GM03348 (cell line): Measurements from ENCODE around the gene HTD2.

Experiments used
- DNase-seq: peaks from one replicate; pipeline ENCODE4 v3.0.0; 2012; ENCODE audit warnings: low spot score

The HTD2 gene

DNA sequence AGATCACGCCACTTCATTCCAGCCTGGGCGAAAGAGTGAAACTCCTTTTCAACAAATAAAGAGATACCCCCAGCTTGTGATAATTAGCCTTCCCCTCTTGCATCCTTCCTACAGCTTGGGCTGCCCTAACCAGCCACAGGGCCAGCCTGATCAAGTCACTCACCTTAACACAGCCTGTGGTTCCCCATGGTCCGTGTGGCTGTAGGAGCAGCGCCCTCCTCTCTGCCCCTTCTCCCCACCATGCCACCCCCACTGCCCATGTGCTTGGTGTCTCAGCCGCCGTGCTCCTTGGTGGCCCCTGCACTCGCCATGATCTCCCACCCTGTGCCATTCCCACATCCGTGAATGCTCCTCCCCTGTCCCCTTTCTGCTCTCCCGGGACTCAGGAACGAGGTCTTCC, 13.5 kb upstream of the HTD2 start:
- DNase-seq: no peak

GRCh38 chr3:58293516-58293915, 12.8 kb upstream of the HTD2 start:
- DNase-seq: no peak

- DNase-seq: no peak
Observed at GRCh38 chr3:58296269-58296668, 10.1 kb upstream of the HTD2 start.

GRCh38 chr3:58296843-58297242, 9.5 kb upstream of the HTD2 start:
- no peak for DNase-seq

DNA sequence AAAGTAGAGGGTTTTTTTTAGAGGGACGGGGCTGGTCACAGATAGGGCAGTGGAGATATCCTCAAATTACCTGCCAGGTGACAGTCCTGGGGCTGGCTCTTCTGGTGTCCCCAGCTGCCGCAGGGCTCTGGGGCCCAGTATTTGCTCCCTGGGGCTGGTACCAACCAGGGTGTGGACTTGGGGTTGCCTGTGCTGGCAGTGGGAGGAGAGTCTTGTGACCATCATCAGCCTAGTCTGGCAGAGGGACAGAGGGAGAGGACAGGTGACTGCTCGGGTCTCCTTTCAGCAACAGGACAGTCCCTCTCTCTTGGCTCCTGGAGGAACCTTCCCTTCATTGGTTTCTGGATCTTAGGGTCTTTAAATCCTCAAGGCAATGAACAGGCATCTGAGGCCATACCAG, 8.1 kb upstream of the HTD2 start:
- DNase-seq: no peak

- DNase-seq: no peak
Observed at GRCh38 chr3:58299075-58299474, 7.2 kb upstream of the HTD2 start.

DNA sequence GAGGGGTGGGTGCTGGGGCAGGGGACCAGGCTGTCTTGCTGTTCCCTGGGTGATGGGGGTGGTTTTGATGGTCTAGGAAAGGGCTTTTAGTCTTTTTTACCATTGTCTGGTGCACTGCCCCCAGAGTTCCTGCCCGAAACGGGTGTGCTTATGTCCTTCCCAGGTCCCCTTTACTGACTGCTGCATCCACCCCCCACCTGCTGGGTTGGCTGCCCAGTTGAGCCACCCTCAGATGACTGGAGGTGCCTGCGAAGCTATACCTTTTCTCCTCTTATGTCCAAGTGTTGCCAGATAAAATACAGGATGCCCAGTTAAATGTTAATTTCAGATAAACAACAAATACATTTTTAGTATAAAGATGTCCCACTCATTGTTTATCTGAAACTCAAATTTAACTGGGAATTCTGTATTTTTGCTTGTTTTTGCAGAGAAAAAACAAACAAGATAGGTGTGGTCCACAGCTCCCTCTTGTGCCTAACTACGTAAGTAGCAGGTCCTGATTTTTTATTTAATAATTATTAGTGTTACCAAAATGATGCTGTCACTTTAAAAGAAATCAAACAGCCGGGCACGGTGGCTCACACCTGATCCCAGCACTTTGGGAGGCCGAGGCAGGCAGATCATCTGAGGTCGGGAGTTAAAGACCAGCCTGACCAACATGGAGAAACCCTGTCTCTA, 6.3 kb upstream of the HTD2 start:
- peak; percentile 63 for DNase-seq

DNA sequence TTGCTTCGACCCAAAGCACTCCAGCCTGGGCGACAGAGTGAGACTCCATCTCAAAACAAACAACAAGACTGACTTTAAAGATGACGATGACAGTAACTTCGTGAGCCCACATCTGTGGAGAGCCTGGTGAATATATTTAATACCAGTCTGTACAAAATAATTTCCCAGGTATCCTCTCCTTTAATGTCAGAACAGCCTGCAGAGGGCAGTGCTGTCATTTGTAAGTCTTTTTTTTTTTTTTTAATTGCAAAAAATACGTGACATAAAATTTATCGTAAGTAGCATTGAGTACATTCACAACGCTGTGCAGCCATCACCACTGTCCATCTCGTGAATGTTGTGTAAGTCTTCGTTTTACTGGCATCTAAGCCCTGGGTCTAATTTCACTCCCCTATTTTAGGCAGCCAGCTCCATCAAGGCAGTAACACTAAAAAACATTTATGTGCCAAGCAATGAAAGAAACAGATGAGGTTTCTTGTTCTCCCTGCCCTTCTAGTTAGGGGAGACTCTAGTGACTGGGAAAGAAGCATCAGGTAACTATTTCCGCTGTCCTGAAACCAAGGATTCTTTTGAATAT, 1.4 kb downstream of the HTD2 start:
- peak; percentile 46 for DNase-seq

- peak; percentile 13 for DNase-seq
Observed at GRCh38 chr3:58308728-58309127, 2.4 kb downstream of the HTD2 start.

GRCh38 chr3:58317811-58318210, 11.5 kb downstream of the HTD2 start:
- no peak for DNase-seq

- no peak for DNase-seq
Observed at GRCh38 chr3:58321791-58322190, 15.5 kb downstream of the HTD2 start.

- no peak for DNase-seq
Observed at GRCh38 chr3:58322793-58323192, 16.5 kb downstream of the HTD2 start.

GRCh38 chr3:58323529-58324390, 17.4 kb downstream of the HTD2 start:
- DNase-seq: no peak

GRCh38 chr3:58324391-58325390, 18.4 kb downstream of the HTD2 start:
- no peak for DNase-seq

DNA sequence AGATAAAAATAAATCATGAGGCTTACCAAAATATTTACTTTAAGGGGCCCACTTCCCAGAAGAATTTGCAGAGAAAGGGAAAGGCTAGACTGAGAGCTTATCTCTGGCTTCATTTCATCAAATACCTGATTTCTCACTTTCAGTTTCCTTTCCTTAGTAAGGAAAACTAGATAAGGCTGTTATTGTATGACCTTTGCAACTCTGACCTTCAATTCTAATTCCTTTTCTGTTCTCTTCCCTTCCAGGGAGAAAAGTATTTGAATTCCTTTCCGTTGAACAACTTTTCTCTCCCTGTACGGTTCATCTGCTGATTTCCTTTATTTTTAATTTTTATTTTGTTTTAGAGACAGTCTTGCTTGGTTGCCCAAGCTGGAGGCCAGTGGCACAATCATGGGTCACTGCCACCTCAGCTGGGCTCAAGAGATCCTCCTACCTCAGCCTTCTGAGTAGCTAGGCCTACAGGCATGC, 19.2 kb downstream of the HTD2 start:
- no peak for DNase-seq

DNA sequence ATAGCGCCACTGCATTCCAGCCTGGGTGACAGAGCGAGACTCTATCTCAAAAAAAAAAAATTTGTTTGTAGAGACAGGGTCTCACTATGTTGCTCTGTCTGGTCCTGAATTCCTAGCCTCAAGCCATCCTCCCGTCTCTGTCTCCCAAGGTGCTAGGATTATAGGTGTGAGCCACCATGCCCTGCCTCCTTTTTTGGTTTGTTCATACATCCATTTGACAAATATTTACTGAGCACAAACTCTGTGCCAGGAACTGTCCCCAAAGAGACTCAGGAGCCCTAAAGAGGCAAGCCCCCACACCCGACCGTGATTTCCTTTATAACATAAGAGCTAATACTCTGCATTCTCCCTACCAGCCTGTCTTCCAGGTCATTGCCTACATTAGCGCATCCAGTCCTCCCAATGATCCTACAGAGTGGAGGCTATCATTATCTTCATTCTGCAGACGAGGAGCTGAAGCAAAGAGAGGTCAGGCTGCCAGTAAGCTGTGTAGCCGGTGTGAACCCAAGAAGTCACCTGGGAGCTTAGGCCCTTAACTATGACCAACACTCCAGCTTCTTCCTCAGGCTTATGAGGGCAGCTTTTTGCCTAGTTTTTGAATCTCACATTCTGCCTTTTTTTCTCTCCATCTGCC, 20.1 kb downstream of the HTD2 start:
- DNase-seq: no peak

DNA sequence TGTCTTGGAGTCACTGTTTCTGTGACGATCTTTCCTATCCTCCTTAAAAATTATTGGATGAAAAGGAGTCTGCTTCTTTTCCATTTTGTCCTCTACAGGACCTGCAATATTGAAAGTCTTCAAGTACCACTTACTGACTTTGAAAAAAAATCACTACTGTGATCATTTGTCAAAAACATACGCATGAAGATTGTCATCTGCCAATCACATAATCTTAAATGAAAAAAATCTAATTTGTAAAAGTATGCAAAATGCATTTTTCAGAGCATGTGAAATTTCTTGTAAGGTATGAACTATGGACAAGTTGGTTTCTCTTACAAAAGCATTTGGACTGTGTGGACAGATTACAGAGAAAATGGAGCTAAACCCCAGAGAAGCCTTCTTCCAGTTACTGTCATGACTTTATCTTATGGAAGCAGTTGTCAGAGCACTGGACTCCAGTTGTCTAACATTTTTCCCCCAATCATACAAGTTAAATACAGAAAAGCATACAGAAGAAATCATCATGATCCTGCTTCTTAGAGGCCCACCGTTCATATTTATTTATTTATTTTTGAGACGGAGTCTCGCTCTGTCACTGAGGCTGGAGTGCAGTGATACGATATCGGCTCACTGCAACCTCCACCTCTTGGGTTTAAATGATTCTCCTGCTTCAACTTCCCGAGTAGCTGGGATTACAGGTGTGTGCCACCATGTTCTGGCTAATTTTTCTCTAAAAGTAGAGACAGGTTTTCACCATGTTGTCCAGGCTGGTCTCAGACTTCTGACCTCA, 23.0 kb downstream of the HTD2 start:
- no peak for DNase-seq

- no peak for DNase-seq
Observed at GRCh38 chr3:58329922-58330413, 23.6 kb downstream of the HTD2 start.

DNA sequence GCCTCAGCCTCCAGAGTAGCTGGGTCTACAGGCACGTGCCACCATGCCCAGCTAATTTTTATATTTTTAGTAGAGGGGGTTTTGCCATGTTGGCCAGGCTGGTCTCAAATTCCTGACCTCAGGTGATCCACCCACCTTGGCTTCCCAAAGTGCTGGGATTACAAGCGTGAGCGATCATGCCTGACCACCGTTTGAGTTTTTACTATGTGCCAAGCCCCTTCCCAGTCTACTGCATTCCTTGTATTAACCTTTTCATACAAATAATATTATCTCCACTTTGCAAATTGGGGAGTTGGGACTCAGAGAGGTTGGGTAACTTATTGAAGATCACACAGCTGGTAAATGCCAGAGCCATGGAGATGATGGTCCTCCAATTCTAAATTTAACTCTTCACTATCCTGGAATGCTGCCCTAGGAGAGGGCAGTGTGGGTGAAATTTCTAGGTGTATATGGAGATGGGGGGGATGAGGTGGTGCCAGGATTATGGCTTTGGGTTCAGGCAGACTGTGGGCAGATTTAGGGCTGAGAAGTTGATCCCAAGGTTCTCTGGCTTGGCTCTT, 25.4 kb downstream of the HTD2 start:
- DNase-seq: no peak

DNA sequence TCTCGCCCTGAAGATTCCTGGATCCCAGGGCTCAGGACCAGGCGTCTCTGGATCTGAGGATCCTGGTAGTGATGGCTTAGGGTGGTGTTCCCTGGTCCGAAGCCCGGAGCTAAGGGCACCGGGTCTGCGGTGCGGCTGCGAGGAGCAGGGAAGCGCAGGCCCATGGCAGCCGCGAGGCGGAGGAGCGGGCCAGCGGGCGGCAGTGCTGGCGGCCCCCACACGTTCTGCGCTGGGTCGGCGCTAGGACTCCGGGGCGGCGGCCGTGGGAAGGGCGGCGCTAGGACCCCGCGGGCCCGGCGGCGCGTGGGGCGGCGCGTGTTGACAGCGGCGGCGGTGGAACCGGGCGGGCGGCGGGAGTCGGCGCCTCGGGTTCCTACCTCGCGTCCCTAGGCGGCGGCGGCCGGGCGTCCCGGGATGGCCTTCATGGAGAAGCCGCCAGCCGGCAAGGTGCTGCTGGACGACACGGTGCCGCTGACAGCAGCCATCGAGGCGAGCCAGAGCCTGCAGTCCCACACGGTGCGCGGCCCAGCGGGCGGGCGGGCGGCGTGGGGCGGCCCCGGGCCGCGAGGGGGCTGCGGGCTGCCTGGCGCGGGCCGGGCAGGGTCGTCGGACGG, 26.4 kb downstream of the HTD2 start, which contains the start of gene PXK:
Gene PXK, plus strand, starts transcription at position 318 of the 614 bp plus-strand sequence. Its CDS starts 97 bp downstream, at position 415.
- peak; percentile 94 for DNase-seq
